Adrenal gland (tissue), 12 donors: ENCODE results near the gene BABAM2. TPM values are rescaled to one million over a fixed set of nuclear protein-coding genes. Genes with fewer than 3 reads are reported as not detected.

Source experiments
- DNase-seq, 7 donors: peaks; one replicate each; pipeline ENCODE4 v3.0.0-alpha.2; 2019 to 2020
- H3K27ac ChIP-seq, 5 donors: fragments of 200-600 bp; sonication (generic) in 4 of 5; 1 replicate in 3 of 5; 2 replicates in 2 of 5; pipeline versions ENCODE4 v1.5.1 to v1.8.0; 2016 to 2020; ENCODE audit warnings: mild to moderate bottlenecking in 1 of 5
- H3K27me3 ChIP-seq: fragments of 200-600 bp; 2 replicates; pipeline ENCODE4 v1.8.0; 2021
- H3K36me3 ChIP-seq, 2 donors: fragments of 200-600 bp; replicated peaks in 1 of 2; 1 replicate in 1 of 2; 2 replicates in 1 of 2; pipeline versions ENCODE4 v1.5.1 to v1.8.0; 2018 to 2022
- H3K4me1 ChIP-seq, 2 donors: fragments of 200-600 bp; replicated peaks in 1 of 2; 1 replicate in 1 of 2; 2 replicates in 1 of 2; pipeline versions ENCODE4 v1.5.1 to v1.8.0; 2018 to 2021
- H3K4me3 ChIP-seq, 4 donors: fragments of 200-600 bp; sonication (generic) in 3 of 4; one replicate each; pipeline ENCODE4 v1.5.1; 2016 to 2018
- H3K9me3 ChIP-seq, 3 donors: fragments of 200-600 bp; sonication (generic) in 1 of 3; replicated peaks in 1 of 3; 1 replicate in 2 of 3; 2 replicates in 1 of 3; pipeline versions ENCODE4 v1.5.1 to v1.8.0; 2016 to 2021
- CTCF ChIP-seq, 6 experiments: fragments of 450-650 bp in 4 of 6; fragments of 200-600 bp in 2 of 6; sonication (generic) in 1 of 6; IDR thresholded peaks; 1 replicate in 5 of 6; 2 replicates in 1 of 6; pipeline versions ENCODE4 v1.5.1 to v1.8.0; 2016 to 2021; ENCODE audit warnings: antibody characterized with exemption in 6 of 6, mild to moderate bottlenecking in 2 of 6, moderate library complexity in 1 of 6
- POLR2A ChIP-seq, 2 donors: fragments of 450-650 bp; IDR thresholded peaks; one replicate each; pipeline ENCODE4 v1.6.1; 2017; ENCODE audit warnings: antibody characterized with exemption in 2 of 2, mild to moderate bottlenecking in 2 of 2, moderate library complexity in 1 of 2
- WGBS, 4 donors: extraction: QIAGEN DNeasy Blood & Tissue Kit in 2 of 4; methylation state at CpG; one replicate each; pipeline versions ENCODE4 v1.1.5 to v1.1.7; 2013 to 2017; 5-methylcytosine and 5-hydroxymethylcytosine counted together
- intact Hi-C, 2 donors: fragments of 100-400 bp; cut with DNase I; formaldehyde crosslinking; loops; one replicate each; pipeline versions ENCODE4 v1.14.1 to v1.15.0; 2022 to 2023
- polyA plus RNA-seq, 3 donors: library from polyadenylated mRNA; stranded (reverse); fragments of 200-250 nt in 2 of 3; fragments of 350-450 nt in 1 of 3; fragmentation: Illumina TruSeq in 1 of 3; extraction: RNeasy Lipid Tissue Mini Kit (QIAGEN cat#74804) in 1 of 3; gene quantifications; one replicate each; pipeline ENCODE4 v1.2.3, GENCODE V29; 2013 to 2014
- total RNA-seq, 9 donors: library from RNA; depleted of rRNA in 4 of 9; stranded (reverse); fragments of >200 nt in 4 of 9; fragments of 120-200 nt in 1 of 9; fragmentation: NEBNext Ultra II Directional in 1 of 9; extraction: Animal tissue kit (Norgen Biotek cat#: 25700) in 1 of 9; gene quantifications; one replicate each; pipeline versions ENCODE4 v1.1.0 to v1.2.4, GENCODE V29; 2013 to 2023
- donor health status: healthy with polysubstance abuse.
- donor health status: Bipolar disorder and iron deficiency.
- donor health status: DM: yes; HTN: yes; CAD: no.
- donor health status: DM: no; HTN: no; CAD: no.
- donor health status: DM: no; HTN: no; CAD: no.
- donor health status: DM: yes; HTN: yes; CAD: no.

Gene BABAM2
- total and polyA plus RNA-seq, 12 donors = 88.2 to 925 (median 357) TPM

DNA sequence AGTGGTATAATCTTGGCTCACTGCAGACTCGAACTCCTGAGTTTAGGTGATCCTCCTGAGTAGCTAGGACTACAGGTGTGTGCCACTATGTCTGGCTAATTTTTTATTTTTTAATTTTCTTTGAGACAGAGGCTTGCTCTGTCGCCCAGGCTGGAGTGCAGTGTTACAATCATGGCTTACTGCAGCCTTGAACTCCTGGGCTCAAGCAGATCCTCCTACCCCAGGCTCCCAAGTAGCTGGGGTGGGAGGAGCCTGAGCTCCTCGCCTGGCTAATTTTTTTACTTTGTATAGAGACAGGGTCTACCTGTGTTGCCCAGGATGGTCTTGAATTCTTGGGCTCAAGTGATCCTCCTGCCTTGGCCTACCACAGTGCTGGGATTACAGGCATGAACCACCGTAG, 62.5 kb downstream of the BABAM2 start:
- intact Hi-C loops = no loop called here
- no peaks in the 10 kb centered on the region for H3K27me3 ChIP-seq
- H3K4me1 ChIP-seq = peaks cover 40 to 76% of the 10 kb centered on the region in 2 donors
- DNase-seq = peak in 2 of 7 donors; percentile 43 to 50
- peak overlapping the region in 2 of 5 donors; percentile 49 to 73 for H3K27ac ChIP-seq
- H3K9me3 ChIP-seq = no peaks in the 10 kb centered on the region
- TF ChIP-seq CTCF (IDR thresholded peaks at IDR 0.05) (no peak), POLR2A (IDR thresholded peaks at IDR 0.05) (no peak)
- H3K4me3 ChIP-seq = no peak overlapping the region
- 74 to 90% (median 79%) methylated on average over 4 of the region's 4 CpGs for WGBS, 4 donors
- H3K36me3 ChIP-seq = no peaks in the 10 kb centered on the region

DNA sequence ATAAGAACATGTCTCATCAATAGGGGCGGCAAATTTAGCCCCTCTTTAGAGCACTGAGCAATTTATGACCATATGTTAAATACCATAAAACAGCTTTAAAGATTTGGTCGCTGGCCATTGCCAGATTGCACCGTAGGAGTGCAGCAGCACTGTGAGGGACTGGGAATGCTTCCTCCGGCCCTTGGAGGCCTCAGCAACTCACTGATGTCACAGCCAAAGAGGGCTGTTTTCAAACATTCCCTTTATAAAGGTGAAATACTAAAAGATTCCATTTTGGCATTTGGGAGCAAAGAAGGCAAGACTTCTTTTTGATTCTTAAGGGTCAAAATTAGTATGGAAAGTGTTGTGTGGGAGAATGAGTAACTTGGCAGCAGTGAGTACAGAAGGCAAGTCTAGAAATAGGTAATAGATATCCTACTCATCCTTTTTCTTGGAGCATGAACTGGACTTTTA, 63.7 kb downstream of the BABAM2 start:
- intact Hi-C loops = no loop called here
- no peaks in the 10 kb centered on the region for H3K36me3 ChIP-seq
- H3K4me1 ChIP-seq = peaks cover 44 to 82% of the 10 kb centered on the region in 2 donors

GRCh38 chr2:27954771-27955383, 64.3 kb downstream of the BABAM2 start:
- Histone ChIP-seq H3K27me3 (no peaks in the 10 kb centered on the region), H3K4me3 (peak overlapping the region in 1 of 4 donors; percentile 8), H3K36me3 (no peaks in the 10 kb centered on the region), H3K27ac (peak overlapping the region; percentile 49 to 79 (median 72)), H3K4me1 (peaks cover 43 to 82% of the 10 kb centered on the region in 2 donors), H3K9me3 (no peaks in the 10 kb centered on the region)
- TF ChIP-seq CTCF (IDR thresholded peaks at IDR 0.05) = peak in 5 of 6 experiments; percentile 36 to 50 (median 42)
- TF ChIP-seq POLR2A (IDR thresholded peaks at IDR 0.05) = peak in 1 of 2 donors; percentile 44
- peak; percentile 60 to 88 (median 78) for DNase-seq
- 2 to 9% (median 3%) methylated on average over 2 of the region's 2 CpGs for WGBS, 4 donors
- intact Hi-C loops = loop anchor here in 1 of 2 donors (5.0 kb wide), 1 partner anchor 437 kb away; the partner anchor contains the start of gene FOSL2

More for the DNA sequence above, 63.7 kb downstream of the BABAM2 start:
- Histone ChIP-seq H3K9me3 (no peaks in the 10 kb centered on the region), H3K27ac (peak overlapping the region; percentile 49 to 79 (median 72)), H3K27me3 (no peaks in the 10 kb centered on the region), H3K4me3 (no peak overlapping the region)
- WGBS, 4 donors = 65 to 78% (median 75%) methylated on average over 4 of the region's 4 CpGs
- TF ChIP-seq POLR2A (IDR thresholded peaks at IDR 0.05) (no peak), CTCF (IDR thresholded peaks at IDR 0.05) (no peak)
- no peak for DNase-seq

DNA sequence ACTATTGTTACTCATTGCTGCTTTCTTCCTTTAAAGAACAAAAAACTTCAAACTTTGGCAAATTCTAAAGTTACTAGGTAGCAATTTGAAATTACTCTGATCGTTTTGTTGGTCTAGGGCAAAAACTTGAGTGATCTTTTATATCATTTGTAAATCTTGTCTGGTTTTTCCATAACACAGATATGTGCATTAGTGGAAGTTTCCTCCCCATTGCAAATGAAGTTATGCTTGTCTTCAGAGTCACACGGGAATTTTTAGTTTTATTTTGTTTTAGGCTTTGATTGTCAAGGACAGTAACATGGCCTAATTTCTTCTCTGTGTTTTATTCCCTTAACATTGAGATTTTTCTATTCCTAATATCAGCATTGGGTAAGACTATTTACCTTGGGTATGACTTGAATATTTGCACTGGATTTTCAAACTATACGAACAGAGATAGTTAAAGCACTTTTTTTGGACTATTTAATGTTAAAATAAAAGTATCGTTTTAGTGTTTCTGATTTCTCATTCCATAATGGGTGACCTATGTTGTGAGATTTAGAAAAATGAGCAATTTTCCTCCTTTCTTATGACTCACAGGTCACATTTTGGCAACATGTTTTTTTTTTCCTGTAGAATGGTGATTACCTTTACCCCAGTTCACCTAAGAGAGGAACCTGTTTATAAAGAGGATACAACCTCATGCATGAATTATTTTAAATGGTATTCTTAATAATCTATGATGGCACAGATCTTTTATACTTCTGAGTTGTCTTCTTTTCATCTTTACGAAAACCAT, 65.0 kb downstream of the BABAM2 start:
- Histone ChIP-seq H3K36me3 (no peaks in the 10 kb centered on the region), H3K4me3 (peak overlapping the region in 1 of 4 donors; percentile 8), H3K4me1 (peaks cover 50 to 83% of the 10 kb centered on the region in 2 donors), H3K9me3 (no peaks in the 10 kb centered on the region), H3K27me3 (no peaks in the 10 kb centered on the region), H3K27ac (peak overlapping the region; percentile 49 to 79 (median 72))
- intact Hi-C loops = loop anchor here in 1 of 2 donors (5.0 kb wide), 1 partner anchor 437 kb away; the partner anchor contains the start of gene FOSL2
- WGBS, 4 donors = 34 to 37% (median 35%) methylated on average over 5 of the region's 5 CpGs
- DNase-seq = no peak
- TF ChIP-seq CTCF (IDR thresholded peaks at IDR 0.05) = no peak
- no peak for TF ChIP-seq POLR2A (IDR thresholded peaks at IDR 0.05)
